ENCODE data around the gene CLDN20.

CLDN20 gene

DNA sequence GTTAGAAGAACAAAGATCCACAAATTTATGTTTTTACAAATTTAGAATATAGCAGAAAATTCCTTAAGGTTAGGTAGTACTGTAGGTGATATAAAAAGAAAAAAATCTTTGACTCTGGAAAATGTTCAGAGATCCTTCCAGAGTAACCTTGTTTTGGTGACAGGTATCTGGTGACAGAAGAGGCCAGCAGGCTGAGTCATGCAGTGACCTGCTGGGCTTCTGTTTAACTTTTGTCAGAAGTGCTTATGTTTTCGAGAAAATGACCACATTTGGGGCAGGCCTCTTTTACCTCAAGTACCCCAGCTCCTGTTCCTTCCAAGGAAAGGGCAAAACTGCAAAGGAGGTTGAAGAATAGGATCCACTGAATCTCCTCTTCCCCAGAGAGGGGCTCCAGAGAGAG, 10.5 kb upstream of the CLDN20 start:
- H3K4me3 ChIP-seq (ENCODE audit: low read depth, low read length): no peak overlapping the region
- TF ChIP-seq, protein P1, sequence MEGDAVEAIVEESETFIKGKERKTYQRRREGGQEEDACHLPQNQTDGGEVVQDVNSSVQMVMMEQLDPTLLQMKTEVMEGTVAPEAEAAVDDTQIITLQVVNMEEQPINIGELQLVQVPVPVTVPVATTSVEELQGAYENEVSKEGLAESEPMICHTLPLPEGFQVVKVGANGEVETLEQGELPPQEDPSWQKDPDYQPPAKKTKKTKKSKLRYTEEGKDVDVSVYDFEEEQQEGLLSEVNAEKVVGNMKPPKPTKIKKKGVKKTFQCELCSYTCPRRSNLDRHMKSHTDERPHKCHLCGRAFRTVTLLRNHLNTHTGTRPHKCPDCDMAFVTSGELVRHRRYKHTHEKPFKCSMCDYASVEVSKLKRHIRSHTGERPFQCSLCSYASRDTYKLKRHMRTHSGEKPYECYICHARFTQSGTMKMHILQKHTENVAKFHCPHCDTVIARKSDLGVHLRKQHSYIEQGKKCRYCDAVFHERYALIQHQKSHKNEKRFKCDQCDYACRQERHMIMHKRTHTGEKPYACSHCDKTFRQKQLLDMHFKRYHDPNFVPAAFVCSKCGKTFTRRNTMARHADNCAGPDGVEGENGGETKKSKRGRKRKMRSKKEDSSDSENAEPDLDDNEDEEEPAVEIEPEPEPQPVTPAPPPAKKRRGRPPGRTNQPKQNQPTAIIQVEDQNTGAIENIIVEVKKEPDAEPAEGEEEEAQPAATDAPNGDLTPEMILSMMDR (IDR thresholded peaks at IDR 0.05; ENCODE audit: low read depth, low read length): no peak

DNA sequence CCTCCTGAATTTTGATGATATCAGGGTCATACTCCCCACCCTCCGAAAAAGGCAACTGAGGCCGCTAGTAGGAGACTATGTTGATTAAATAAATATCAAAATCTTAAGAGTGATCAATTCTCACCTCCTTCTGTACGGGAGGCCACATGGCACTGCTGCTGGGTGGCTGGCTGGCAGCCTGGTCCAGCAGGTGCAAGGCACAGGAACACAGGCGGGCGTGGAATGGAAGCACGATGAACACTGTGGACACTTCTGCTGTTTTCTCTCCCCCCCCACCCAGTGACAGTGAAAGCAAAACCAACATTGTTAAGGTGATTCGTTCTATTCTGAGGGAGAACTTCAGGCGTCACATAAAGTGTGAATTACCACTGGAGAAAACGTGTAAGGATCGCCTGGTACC, 9.7 kb upstream of the CLDN20 start:
- H3K4me3 ChIP-seq (ENCODE audit: low read depth, low read length): no peak overlapping the region
- TF ChIP-seq, protein P1 (IDR thresholded peaks at IDR 0.05; ENCODE audit: low read depth, low read length): no peak

DNA sequence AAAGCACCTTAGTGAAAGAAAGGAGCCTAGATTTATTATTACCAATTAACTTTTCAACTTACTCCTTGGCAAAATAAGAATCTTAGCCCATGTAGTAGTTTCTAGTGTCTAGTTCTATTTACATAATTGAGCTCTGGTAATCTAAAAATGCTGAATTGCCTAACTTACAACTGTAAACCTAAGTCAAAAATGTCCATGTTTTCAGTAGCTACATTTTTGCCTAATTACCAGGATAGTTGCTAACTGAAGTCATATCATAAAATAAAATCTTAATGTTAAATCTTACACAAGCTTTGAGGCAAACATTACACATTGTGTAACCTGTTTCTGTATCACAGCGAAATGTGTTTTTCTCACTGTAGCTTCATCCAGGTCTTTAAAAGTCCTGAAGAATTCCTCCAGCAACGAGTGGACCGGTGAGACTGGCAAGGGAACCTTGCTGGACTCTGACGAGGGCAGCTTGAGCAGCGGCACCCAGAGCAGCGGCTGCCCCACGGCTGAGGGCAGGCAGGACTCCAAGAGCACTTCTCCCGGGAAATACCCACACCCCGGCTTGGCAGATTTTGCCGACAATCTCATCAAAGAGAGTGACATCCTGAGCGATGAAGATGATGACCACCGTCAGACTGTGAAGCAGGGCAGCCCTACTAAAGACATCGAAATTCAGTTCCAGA, 7.6 kb upstream of the CLDN20 start:
- H3K4me3 ChIP-seq (ENCODE audit: low read depth, low read length): no peak overlapping the region
- TF ChIP-seq, protein P1 (IDR thresholded peaks at IDR 0.05; ENCODE audit: low read depth, low read length): no peak

DNA sequence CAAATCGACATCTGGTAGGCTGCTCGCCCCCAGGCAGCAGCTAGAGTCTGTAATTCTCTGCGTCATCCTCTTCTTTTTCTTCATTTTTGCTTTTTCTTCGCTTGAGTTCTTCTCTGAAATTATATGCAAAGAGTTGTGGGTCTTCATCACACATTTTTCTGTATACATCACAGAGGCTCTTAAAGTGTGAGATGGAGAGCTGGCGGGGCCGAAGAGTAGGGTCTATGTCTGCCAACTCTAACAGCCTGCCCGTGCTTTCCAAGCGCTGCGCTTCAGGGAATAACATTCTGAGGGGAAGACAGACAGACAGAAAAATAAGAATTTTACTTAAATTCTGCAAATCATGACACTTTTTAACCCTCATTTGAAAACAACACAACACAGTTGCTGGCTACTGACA, 6.0 kb upstream of the CLDN20 start:
- no peak overlapping the region for H3K4me3 ChIP-seq (ENCODE audit: low read depth, low read length)
- TF ChIP-seq, protein P1 (IDR thresholded peaks at IDR 0.05; ENCODE audit: low read depth, low read length): no peak

DNA sequence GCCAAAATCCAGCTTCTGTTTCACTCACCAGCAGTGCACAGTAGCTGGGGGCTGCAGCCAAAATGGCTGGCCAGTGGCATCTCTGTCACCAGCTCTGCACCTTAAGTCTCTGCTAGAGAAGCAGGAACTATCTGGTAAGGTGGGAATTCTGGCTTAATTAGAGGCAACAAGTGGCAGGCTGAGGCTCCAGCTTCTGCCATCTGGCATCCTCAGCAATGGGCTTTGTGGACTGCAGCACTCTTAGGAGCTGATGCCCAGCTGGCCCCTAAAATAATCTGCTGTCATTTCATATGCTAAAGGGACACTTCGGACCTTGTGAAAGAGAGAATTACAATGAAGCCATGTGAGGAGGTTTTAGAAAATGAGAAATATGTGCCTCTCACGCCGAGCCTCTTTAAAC, 4.6 kb upstream of the CLDN20 start:
- no peak overlapping the region for H3K4me3 ChIP-seq (ENCODE audit: low read depth, low read length)
- TF ChIP-seq, protein P1 (IDR thresholded peaks at IDR 0.05; ENCODE audit: low read depth, low read length): no peak

DNA sequence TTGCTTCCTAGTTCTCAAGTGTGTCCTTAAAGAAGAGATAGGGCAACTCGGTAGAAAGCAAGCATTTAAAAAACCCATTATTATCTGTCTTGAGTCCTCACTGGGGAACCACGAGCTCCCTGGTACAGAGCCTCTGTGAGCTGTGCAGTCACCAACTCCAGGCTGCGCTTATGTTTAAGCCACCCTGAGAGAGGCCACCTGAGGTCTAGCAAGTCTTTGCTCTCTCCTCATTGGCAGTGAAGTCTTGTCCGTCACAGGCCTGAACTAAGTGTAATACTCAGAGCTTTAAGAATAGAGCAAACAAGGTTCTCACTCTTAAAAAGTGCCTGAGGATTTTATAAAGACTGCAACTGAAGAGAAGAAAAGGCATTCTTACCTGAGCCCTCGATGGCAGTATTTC, 3.9 kb upstream of the CLDN20 start:
- TF ChIP-seq, protein P1 (IDR thresholded peaks at IDR 0.05; ENCODE audit: low read depth, low read length): no peak
- H3K4me3 ChIP-seq (ENCODE audit: low read depth, low read length): no peak overlapping the region

DNA sequence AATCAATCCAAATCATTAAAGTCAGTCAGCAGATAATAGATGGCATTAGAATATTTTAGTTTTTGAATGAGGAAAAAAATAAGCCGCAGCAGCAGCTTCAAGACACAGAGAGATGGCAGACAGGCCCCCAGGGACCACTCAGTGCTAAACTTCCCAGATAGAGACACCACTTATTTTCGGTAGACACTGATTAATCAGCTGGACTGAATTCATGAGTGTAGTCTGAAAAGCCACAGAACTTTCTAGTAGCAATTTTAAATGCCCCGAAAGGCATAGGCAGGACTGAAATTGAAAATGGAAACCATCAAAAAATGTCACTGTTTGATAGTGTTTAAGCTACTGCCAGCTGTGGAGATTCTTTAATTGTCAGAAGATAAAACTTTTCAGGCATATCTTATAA, 3.1 kb upstream of the CLDN20 start:
- no peak overlapping the region for H3K4me3 ChIP-seq (ENCODE audit: low read depth, low read length)
- TF ChIP-seq, protein P1 (IDR thresholded peaks at IDR 0.05; ENCODE audit: low read depth, low read length): no peak

Measured in WI38 (cell line).